Measurements from ENCODE around the gene MAPKAP1. TPM values are rescaled to one million over a fixed set of nuclear protein-coding genes. Genes with fewer than 3 reads are reported as not detected.
A peak's percentile ranks its signal among the peaks of the same experiment; 100 is the strongest.
"Not testable (repeated sequence)": the region's sequence is repeated elsewhere in the genome, so short reads cannot be mapped to it uniquely, and the experiment has no call there.

The MAPKAP1 gene
- total RNA-seq, 1 donor from 2014 or later, result 74.6 TPM

- no peaks in the 10 kb centered on the region for H3K4me1 Mint-ChIP-seq (ENCODE audit: low read depth)
- H3K9me3 Mint-ChIP-seq (ENCODE audit: low read depth), result peaks cover 42% of the 10 kb centered on the region
- peaks cover 53% of the 10 kb centered on the region for H3K36me3 Mint-ChIP-seq (ENCODE audit: insufficient read depth)
Measured at GRCh38 chr9:125574126-125574877, 132.7 kb downstream of the MAPKAP1 start.

GRCh38 chr9:125572461-125572860 is 134.5 kb downstream of the MAPKAP1 start:
- not testable (repeated sequence) for DNase-seq (ENCODE audit: low spot score, unreplicated experiment); H3K27me3 Mint-ChIP-seq; H3K4me3 Mint-ChIP-seq (ENCODE audit: low read depth); H3K27ac Mint-ChIP-seq; H3K4me1 Mint-ChIP-seq (ENCODE audit: low read depth)
- Mint-ChIP-seq H3K9me3 (ENCODE audit: low read depth) (peaks cover 39% of the 10 kb centered on the region), H3K36me3 (ENCODE audit: insufficient read depth) (peaks cover 57% of the 10 kb centered on the region)

More at GRCh38 chr9:125574126-125574877, 132.7 kb downstream of the MAPKAP1 start:
- H3K4me3 Mint-ChIP-seq (ENCODE audit: low read depth), result no peak overlapping the region
- no peak for DNase-seq (ENCODE audit: low spot score, unreplicated experiment)
- H3K27me3 Mint-ChIP-seq, result no peaks in the 10 kb centered on the region
- TF ChIP-seq CTCF (IDR thresholded peaks at IDR 0.05; ENCODE audit: unreplicated experiment), result no peak
- H3K27ac Mint-ChIP-seq, result peak overlapping the region; percentile 65

- not testable (repeated sequence) for DNase-seq (ENCODE audit: low spot score, unreplicated experiment); H3K27me3 Mint-ChIP-seq; H3K4me1 Mint-ChIP-seq (ENCODE audit: low read depth); H3K4me3 Mint-ChIP-seq (ENCODE audit: low read depth)
- peaks cover 57% of the 10 kb centered on the region for H3K36me3 Mint-ChIP-seq (ENCODE audit: insufficient read depth)
- H3K27ac Mint-ChIP-seq, result peak overlapping the region; percentile 20
- peaks cover 39% of the 10 kb centered on the region for H3K9me3 Mint-ChIP-seq (ENCODE audit: low read depth)
Measured at GRCh38 chr9:125571824-125572223, 135.2 kb downstream of the MAPKAP1 start.

GRCh38 chr9:125570246-125570645 is 136.8 kb downstream of the MAPKAP1 start:
- no peak overlapping the region for H3K4me3 Mint-ChIP-seq (ENCODE audit: low read depth)
- H3K9me3 Mint-ChIP-seq (ENCODE audit: low read depth), result peaks cover 33% of the 10 kb centered on the region
- H3K36me3 Mint-ChIP-seq (ENCODE audit: insufficient read depth), result peaks cover 44% of the 10 kb centered on the region
- no peaks in the 10 kb centered on the region for H3K4me1 Mint-ChIP-seq (ENCODE audit: low read depth)
- TF ChIP-seq CTCF (IDR thresholded peaks at IDR 0.05; ENCODE audit: unreplicated experiment), result no peak
- H3K27me3 Mint-ChIP-seq, result no peaks in the 10 kb centered on the region
- H3K27ac Mint-ChIP-seq, result no peak overlapping the region
- DNase-seq (ENCODE audit: low spot score, unreplicated experiment), result no peak

- Mint-ChIP-seq H3K27ac (no peak overlapping the region), H3K36me3 (ENCODE audit: insufficient read depth) (peaks cover 33% of the 10 kb centered on the region), H3K4me3 (ENCODE audit: low read depth) (no peak overlapping the region), H3K27me3 (no peaks in the 10 kb centered on the region), H3K4me1 (ENCODE audit: low read depth) (no peaks in the 10 kb centered on the region), H3K9me3 (ENCODE audit: low read depth) (peaks cover 23% of the 10 kb centered on the region)
- no peak for TF ChIP-seq CTCF (IDR thresholded peaks at IDR 0.05; ENCODE audit: unreplicated experiment)
- DNase-seq (ENCODE audit: low spot score, unreplicated experiment), result no peak
Measured at GRCh38 chr9:125568621-125569020, 138.4 kb downstream of the MAPKAP1 start.

GRCh38 chr9:125566051-125566450 is 141.0 kb downstream of the MAPKAP1 start:
- not testable (repeated sequence) for H3K9me3 Mint-ChIP-seq (ENCODE audit: low read depth); H3K4me3 Mint-ChIP-seq (ENCODE audit: low read depth); H3K4me1 Mint-ChIP-seq (ENCODE audit: low read depth); DNase-seq (ENCODE audit: low spot score, unreplicated experiment); H3K27me3 Mint-ChIP-seq; H3K27ac Mint-ChIP-seq
- peaks cover 17% of the 10 kb centered on the region for H3K36me3 Mint-ChIP-seq (ENCODE audit: insufficient read depth)

GRCh38 chr9:125565126-125565525 is 141.9 kb downstream of the MAPKAP1 start:
- DNase-seq (ENCODE audit: low spot score, unreplicated experiment), result no peak
- H3K36me3 Mint-ChIP-seq (ENCODE audit: insufficient read depth), result peaks cover 14% of the 10 kb centered on the region
- H3K27me3 Mint-ChIP-seq, result no peaks in the 10 kb centered on the region
- no peak overlapping the region for H3K4me3 Mint-ChIP-seq (ENCODE audit: low read depth)
- H3K9me3 Mint-ChIP-seq (ENCODE audit: low read depth), result peaks cover 7% of the 10 kb centered on the region
- no peak overlapping the region for H3K27ac Mint-ChIP-seq
- TF ChIP-seq CTCF (IDR thresholded peaks at IDR 0.05; ENCODE audit: unreplicated experiment), result no peak
- no peaks in the 10 kb centered on the region for H3K4me1 Mint-ChIP-seq (ENCODE audit: low read depth)

Data from progenitor cell of endocrine pancreas (in vitro differentiated cells).